Tibial nerve (tissue), 4 donors: ENCODE results near the gene MYRIP. TPM values are rescaled to one million over a fixed set of nuclear protein-coding genes. Genes with fewer than 3 reads are reported as not detected.
A peak's percentile ranks its signal among the peaks of the same experiment; 100 is the strongest.

Experiments
- DNase-seq, 2 donors: peaks; one replicate each; pipeline ENCODE4 v3.0.0-alpha.2; 2019; ENCODE audit warnings: low spot score in 2 of 2
- H3K27ac ChIP-seq, 4 donors: fragments of 200-600 bp; sonication (generic) in 3 of 4; one replicate each; pipeline ENCODE4 v1.5.1; 2017 to 2019; ENCODE audit warnings: mild to moderate bottlenecking in 1 of 4
- H3K27me3 ChIP-seq, 2 donors: fragments of 200-600 bp; sonication (generic) in 1 of 2; one replicate each; pipeline versions ENCODE4 v1.5.1 to v1.6.0; 2017 to 2019
- H3K36me3 ChIP-seq, 3 donors: fragments of 200-600 bp; sonication (generic); one replicate each; pipeline ENCODE4 v1.5.1; 2018 to 2019
- H3K4me1 ChIP-seq, 4 donors: fragments of 200-600 bp; sonication (generic) in 3 of 4; one replicate each; pipeline ENCODE4 v1.5.1; 2017 to 2019
- H3K4me3 ChIP-seq, 4 donors: fragments of 200-600 bp; sonication (generic) in 3 of 4; one replicate each; pipeline ENCODE4 v1.5.1; 2017 to 2019; ENCODE audit warnings: mild to moderate bottlenecking in 1 of 4, moderate library complexity in 1 of 4
- H3K9me3 ChIP-seq, 4 donors: fragments of 200-600 bp; sonication (generic) in 3 of 4; one replicate each; pipeline ENCODE4 v1.5.1; 2017 to 2019
- CTCF ChIP-seq, 5 experiments: fragments of 200-600 bp in 3 of 5; fragments of 450-650 bp in 2 of 5; sonication (generic) in 3 of 5; IDR thresholded peaks; one replicate each; pipeline ENCODE4 v1.5.1; 2016 to 2019; ENCODE audit warnings: antibody characterized with exemption in 5 of 5, mild to moderate bottlenecking in 3 of 5, moderate library complexity in 2 of 5
- EP300 ChIP-seq, 2 donors: sonication (generic); formaldehyde crosslinking; IDR thresholded peaks; one replicate each; pipeline ENCODE4 v1.6.1; 2017; ENCODE audit warnings: antibody characterized with exemption in 2 of 2, mild to moderate bottlenecking in 1 of 2
- POLR2A ChIP-seq, 2 donors: fragments of 450-650 bp; IDR thresholded peaks; one replicate each; pipeline ENCODE4 v1.6.1; 2017; ENCODE audit warnings: antibody characterized with exemption in 2 of 2, mild to moderate bottlenecking in 2 of 2, moderate library complexity in 2 of 2
- WGBS, 2 donors: methylation state at CpG; one replicate each; pipeline ENCODE4 v1.1.5; 2018; 5-methylcytosine and 5-hydroxymethylcytosine counted together
- small RNA-seq: library from RNA; depleted of rRNA; stranded (forward); fragments of <200 nt; gene quantifications from one replicate; pipeline ENCODE3, GENCODE V24; 2016
- total RNA-seq, 4 donors: library from RNA; depleted of rRNA; stranded (reverse); fragments of >200 nt; gene quantifications; one replicate each; pipeline ENCODE4 v1.1.0, GENCODE V29; 2016

The MYRIP gene
- total RNA-seq, 4 donors from 2014 or later, result 2.9 to 12.0 (median 9.9) TPM

- no peak for TF ChIP-seq CTCF (IDR thresholded peaks at IDR 0.05)
- no peak for TF ChIP-seq EP300 (IDR thresholded peaks at IDR 0.05)
- no peak for TF ChIP-seq POLR2A (IDR thresholded peaks at IDR 0.05)
- H3K9me3 ChIP-seq, result no peaks in the 10 kb centered on the region
- H3K27ac ChIP-seq, result no peak overlapping the region
- peaks cover 0 to 24% (median 10%) of the 10 kb centered on the region in 4 donors for H3K4me1 ChIP-seq
- no peaks in the 10 kb centered on the region for H3K27me3 ChIP-seq
- no peak for DNase-seq
- 87 to 93% methylated on average over 1 of the region's 1 CpG for WGBS, 2 donors
- no peak overlapping the region for H3K4me3 ChIP-seq
- H3K36me3 ChIP-seq, result peaks cover 0 to 10% (median 0%) of the 10 kb centered on the region in 3 donors
Measured at GRCh38 chr3:40307176-40307575, 497.8 kb downstream of the MYRIP start.

GRCh38 chr3:40308725-40309417 lies 499.5 kb downstream of the MYRIP start:
- peaks cover 0 to 26% (median 0%) of the 10 kb centered on the region in 3 donors for H3K36me3 ChIP-seq
- H3K27ac ChIP-seq, result peak overlapping the region; percentile 86 to 99 (median 96)
- no peak for DNase-seq
- peaks cover 0 to 41% (median 12%) of the 10 kb centered on the region in 4 donors for H3K4me1 ChIP-seq
- 24 to 36% methylated on average over 17 to 20 of the region's 20 CpGs for WGBS, 2 donors
- TF ChIP-seq CTCF (IDR thresholded peaks at IDR 0.05) (no peak), EP300 (IDR thresholded peaks at IDR 0.05) (no peak), POLR2A (IDR thresholded peaks at IDR 0.05) (no peak)
- no peaks in the 10 kb centered on the region for H3K9me3 ChIP-seq
- H3K4me3 ChIP-seq, result peak overlapping the region; percentile 78 to 99 (median 90)
- H3K27me3 ChIP-seq, result no peaks in the 10 kb centered on the region

GRCh38 chr3:40309418-40309924 lies 500.1 kb downstream of the MYRIP start, which contains the start of gene EIF1B:
Gene EIF1B, plus strand, starts transcription at chr3:40309707. Its CDS starts 235 bp downstream, at chr3:40309942.
- Histone ChIP-seq H3K4me1 (peaks cover 0 to 46% (median 12%) of the 10 kb centered on the region in 4 donors), H3K4me3 (peak within 1 kb of the TSS; percentile 84 to 99 (median 96)), H3K36me3 (peaks cover 0 to 32% (median 0%) of the 10 kb centered on the region in 3 donors), H3K27ac (peak within 1 kb of the TSS; percentile 86 to 99 (median 96)), H3K27me3 (no peaks in the 10 kb centered on the region), H3K9me3 (no peaks in the 10 kb centered on the region)
- DNase-seq, result peak; percentile 98
- 1% methylated on average over 38 to 47 of the region's 50 CpGs for whole genome bisulfite sequencing, 2 donors
- TF ChIP-seq CTCF (IDR thresholded peaks at IDR 0.05) (peak; percentile 86 to 97 (median 94)), EP300 (IDR thresholded peaks at IDR 0.05) (peak; percentile 83 to 96), POLR2A (IDR thresholded peaks at IDR 0.05) (peak; percentile 90 to 98)

Small RNA genes within 50 kb of the gene (small RNA-seq; reads per million reads assigned to genes)
- gene RF00264 (not detected), gene RN7SL411P (not detected), gene RNU4-56P (not detected)
